GM23248 (cell line): ENCODE results near the gene ZHX3. TPM values are rescaled to one million over a fixed set of nuclear protein-coding genes. Genes with fewer than 3 reads are reported as not detected.
"Not testable (repeated sequence)": the region's sequence is repeated elsewhere in the genome, so short reads cannot be mapped to it uniquely, and the experiment has no call there.

Experiments
- DNase-seq: peaks from one replicate; pipeline ENCODE4 v3.0.0-alpha.2; 2015
- H2AFZ ChIP-seq: fragments of 200-600 bp; sonication (generic); 2 replicates; pipeline ENCODE4 v1.6.1; 2016; ENCODE audit warnings: antibody characterized with exemption
- H3F3A ChIP-seq: fragments of 200-600 bp; sonication (generic); 2 replicates; pipeline ENCODE4 v1.6.1; 2016; ENCODE audit warnings: mild to moderate bottlenecking, antibody characterized with exemption, mixed run types; ENCODE audit not compliant: insufficient read depth
- H3K27ac ChIP-seq: fragments of 200-600 bp; sonication (generic); 2 replicates; pipeline ENCODE4 v1.5.1; 2016; ENCODE audit warnings: mild to moderate bottlenecking
- H3K27me3 ChIP-seq: fragments of 200-600 bp; sonication (generic); replicated peaks from 2 replicates; pipeline ENCODE4 v1.6.1; 2016; ENCODE audit warnings: mild to moderate bottlenecking; ENCODE audit not compliant: insufficient read depth
- H3K36me3 ChIP-seq: fragments of 200-600 bp; sonication (generic); 2 replicates; pipeline ENCODE4 v1.6.1; 2016; ENCODE audit warnings: low read depth, mild to moderate bottlenecking
- H3K4me1 ChIP-seq: fragments of 200-600 bp; sonication (generic); 2 replicates; pipeline ENCODE4 v1.6.1; 2016; ENCODE audit warnings: mild to moderate bottlenecking; ENCODE audit not compliant: insufficient read depth
- H3K4me2 ChIP-seq: fragments of 200-600 bp; sonication (generic); one replicate; pipeline ENCODE4 v1.6.1; 2016; ENCODE audit warnings: mild to moderate bottlenecking; ENCODE audit not compliant: unreplicated experiment
- H3K4me3 ChIP-seq: fragments of 200-600 bp; sonication (generic); 2 replicates; pipeline ENCODE4 v1.5.1; 2016; ENCODE audit warnings: mild to moderate bottlenecking
- H3K79me2 ChIP-seq: fragments of 200-600 bp; sonication (generic); 2 replicates; pipeline ENCODE4 v1.6.1; 2016; ENCODE audit warnings: mild to moderate bottlenecking; ENCODE audit not compliant: insufficient read depth
- H3K9ac ChIP-seq: fragments of 200-600 bp; sonication (generic); 2 replicates; pipeline ENCODE4 v1.6.1; 2016; ENCODE audit warnings: mild to moderate bottlenecking
- H3K9me2 ChIP-seq: fragments of 200-600 bp; sonication (generic); 2 replicates; pipeline ENCODE4 v1.6.1; 2016; ENCODE audit warnings: mixed run types, mild to moderate bottlenecking, moderate library complexity; ENCODE audit not compliant: insufficient read depth
- H3K9me3 ChIP-seq: fragments of 200-600 bp; sonication (generic); one replicate; pipeline ENCODE4 v1.6.1; 2017; ENCODE audit warnings: low read depth
- H4K20me1 ChIP-seq: fragments of 200-600 bp; sonication (generic); 2 replicates; pipeline ENCODE4 v1.6.0; 2016; ENCODE audit not compliant: insufficient read depth
- EZH2 ChIP-seq: fragments of 200-600 bp; sonication (generic); IDR thresholded peaks from 2 replicates; pipeline ENCODE4 v1.6.1; 2018; ENCODE audit warnings: antibody characterized with exemption, mild to moderate bottlenecking; ENCODE audit not compliant: insufficient read depth, poor library complexity, severe bottlenecking
- EZH2phosphoT487 ChIP-seq: fragments of 200-600 bp; sonication (generic); IDR thresholded peaks from 2 replicates; pipeline ENCODE4 v1.6.1; 2018; ENCODE audit warnings: antibody characterized with exemption, moderate library complexity, mild to moderate bottlenecking, low read depth; ENCODE audit not compliant: insufficient read depth
- WGBS, 2 experiments: methylation state at CpG; one replicate each; pipeline ENCODE4 v1.1.6; 2015 to 2017; ENCODE audit warnings: low lambda C conversion rate in 2 of 2, low coverage in 1 of 2; ENCODE audit errors: missing lambda C conversion rate in 2 of 2; 5-methylcytosine and 5-hydroxymethylcytosine counted together
- in situ Hi-C: fragments of 300-500 bp; cut with MboI; formaldehyde crosslinking; loops from 2 replicates; pipeline ENCODE4 v1.15.0; 2020
- polyA plus RNA-seq: library from polyadenylated mRNA; unstranded; fragments of >200 nt; fragmentation: Nextera tagmentation; extraction: Ambion mirVana; gene quantifications from 2 replicates; pipeline ENCODE4 v1.2.1, GENCODE V29; 2016
- total RNA-seq: library from RNA; depleted of rRNA; stranded (reverse); fragments of >200 nt; shearing (Covaris generic); gene quantifications from 2 replicates; pipeline ENCODE4 v1.2.3, GENCODE V29; 2014

The ZHX3 gene
- total and polyA plus RNA-seq, 2 experiments from 2014 or later: 9.8 to 38.5 TPM

DNA sequence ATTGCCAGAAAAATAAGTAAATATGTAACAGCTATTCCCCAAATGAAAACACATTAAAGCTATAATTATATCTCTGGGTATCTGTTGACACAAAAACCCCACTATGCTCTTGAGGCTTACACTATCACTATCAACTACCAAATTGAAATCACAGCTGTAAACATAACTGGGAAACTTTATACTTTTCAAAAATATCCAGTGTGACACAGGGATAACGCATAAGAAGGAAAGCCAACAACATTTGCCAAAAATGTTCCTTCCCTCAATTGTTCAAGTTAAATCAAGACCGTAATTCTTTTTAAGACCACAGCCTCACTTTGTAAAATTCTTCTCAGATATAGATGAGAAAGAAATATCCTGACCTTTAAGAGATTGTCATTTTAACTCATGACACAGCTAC, 3.1 kb downstream of the ZHX3 start:
- Histone ChIP-seq H3K9ac (no peak overlapping the region), H3K27ac (peak overlapping the region; percentile 95), H3K9me2 (0 out of 2 replicates have a peak, but pooled peaks cover 5% of the 10 kb centered on the region), H3K36me3 (no peaks in the 10 kb centered on the region; the same call in 1 of the 2 replicates), H3K4me3 (no peak overlapping the region), H3K79me2 (peaks cover 74% of the 10 kb centered on the region), H3F3A (peaks cover 45% of the 10 kb centered on the region), H3K9me3 (no peaks in the 10 kb centered on the region), H3K27me3 (no peaks in the 10 kb centered on the region), H3K4me1 (peaks cover 39% of the 10 kb centered on the region), H3K4me2 (no peak overlapping the region), H2AFZ (no peak overlapping the region), H4K20me1 (no peaks in the 10 kb centered on the region)
- DNase-seq: no peak
- TF ChIP-seq EZH2phosphoT487 (no peak), EZH2 (no peak)
- WGBS, 2 experiments: 90 to 100% methylated on average over 2 of the region's 2 CpGs
- in situ Hi-C loops: no loop called here

DNA sequence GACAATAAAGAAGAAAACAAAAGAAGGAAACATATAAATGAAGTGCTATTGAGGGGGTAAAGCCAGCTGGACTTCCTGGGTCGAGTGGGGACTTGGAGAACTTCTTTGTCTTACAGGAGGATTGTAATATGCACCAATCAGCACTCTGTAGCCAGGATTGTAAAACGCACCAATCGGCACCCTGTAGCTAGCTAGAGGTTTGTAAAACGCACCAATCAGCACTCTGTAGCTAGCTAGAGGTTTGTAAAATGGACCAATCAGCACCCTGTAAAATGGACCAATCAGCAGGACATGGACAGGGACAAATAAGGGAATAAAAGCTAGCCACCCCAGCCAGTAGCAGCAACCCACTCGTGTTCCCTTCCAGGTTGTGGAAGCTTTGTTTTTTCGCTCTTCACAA, 5.5 kb downstream of the ZHX3 start:
- DNase-seq, H3K4me3 ChIP-seq, in situ Hi-C loops: not testable (repeated sequence)

GRCh38 chr20:41309817-41310216, 7.7 kb downstream of the ZHX3 start:
- no peaks in the 10 kb centered on the region for H3K27me3 ChIP-seq
- H2AFZ ChIP-seq: no peak overlapping the region
- peaks cover 100% of the 10 kb centered on the region for H3K79me2 ChIP-seq
- peaks cover 52% of the 10 kb centered on the region for H3F3A ChIP-seq
- 0 out of 2 replicates have a peak, but pooled peaks cover 5% of the 10 kb centered on the region for H3K9me2 ChIP-seq
- H3K9ac ChIP-seq: peak overlapping the region; percentile 66
- H3K27ac ChIP-seq: peak overlapping the region; percentile 89
- peaks cover 7% of the 10 kb centered on the region; the same call in 1 of the 2 replicates for H4K20me1 ChIP-seq
- no peaks in the 10 kb centered on the region; the same call in 1 of the 2 replicates for H3K36me3 ChIP-seq
- H3K4me1 ChIP-seq: peaks cover 43% of the 10 kb centered on the region
- in situ Hi-C loops: no loop called here
- H3K4me3 ChIP-seq: no peak overlapping the region
- TF ChIP-seq EZH2: no peak
- TF ChIP-seq EZH2phosphoT487: no peak
- WGBS, 2 experiments: 0% methylated on average over 2 of the region's 2 CpGs
- peak overlapping the region; percentile 27 for H3K4me2 ChIP-seq
- H3K9me3 ChIP-seq: no peaks in the 10 kb centered on the region
- peak; percentile 74 for DNase-seq

More for the DNA sequence above, 5.5 kb downstream of the ZHX3 start:
- H3K9ac ChIP-seq, H3K27ac ChIP-seq, H3K4me2 ChIP-seq, H3K36me3 ChIP-seq, H3K9me2 ChIP-seq, H4K20me1 ChIP-seq, H3K27me3 ChIP-seq, H2AFZ ChIP-seq, H3K9me3 ChIP-seq: not testable (repeated sequence)
- Histone ChIP-seq H3K79me2 (peaks cover 92% of the 10 kb centered on the region), H3F3A (peaks cover 61% of the 10 kb centered on the region), H3K4me1 (peaks cover 55% of the 10 kb centered on the region)
- WGBS, 2 experiments: 90 to 93% methylated on average over 6 of the region's 6 CpGs

DNA sequence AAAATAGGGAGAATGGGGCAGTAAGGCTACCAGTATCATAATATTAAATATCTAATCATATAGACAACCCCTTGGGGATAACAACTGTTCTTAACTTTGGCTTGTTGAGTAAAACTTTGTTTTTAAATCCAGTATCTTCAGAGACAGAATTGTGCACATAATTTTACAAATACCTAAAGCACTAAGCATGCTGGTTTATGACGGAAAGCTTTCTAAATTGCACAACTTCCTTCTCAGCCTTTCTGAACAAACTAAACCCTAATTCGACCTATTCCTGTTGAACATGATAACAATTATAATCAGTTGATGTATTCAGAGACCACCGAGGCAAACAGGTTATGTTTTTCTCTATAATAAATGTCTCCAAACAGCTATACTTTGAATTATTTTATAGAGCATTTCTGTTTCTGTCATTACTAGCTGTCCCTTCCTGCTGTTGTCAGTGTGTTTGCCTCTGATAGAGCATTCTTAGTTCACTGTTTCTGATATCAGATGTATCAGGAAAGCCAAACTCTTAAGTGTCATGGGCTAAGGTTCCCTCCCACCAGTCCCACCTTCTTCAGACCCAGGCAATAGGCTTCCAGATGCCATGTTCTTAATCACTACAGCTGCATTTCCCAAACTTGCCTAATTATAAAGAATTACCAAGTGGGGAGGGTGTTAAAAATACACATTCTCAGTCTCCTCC, 8.7 kb downstream of the ZHX3 start:
- Histone ChIP-seq H3K27ac (peak overlapping the region; percentile 89), H3K27me3 (no peaks in the 10 kb centered on the region), H3K79me2 (peaks cover 100% of the 10 kb centered on the region), H3K9me3 (no peaks in the 10 kb centered on the region), H3K9me2 (0 out of 2 replicates have a peak, but pooled peaks cover 5% of the 10 kb centered on the region), H4K20me1 (peaks cover 13% of the 10 kb centered on the region; the same call in 1 of the 2 replicates), H2AFZ (no peak overlapping the region), H3K4me1 (peaks cover 35% of the 10 kb centered on the region), H3K4me2 (peak overlapping the region; percentile 27), H3K9ac (peak overlapping the region; percentile 66), H3K4me3 (0 out of 2 replicates have a peak overlapping the region, but pooled peaks have one; percentile 11), H3K36me3 (no peaks in the 10 kb centered on the region; the same call in 1 of the 2 replicates), H3F3A (peaks cover 45% of the 10 kb centered on the region)
- DNase-seq: peak; percentile 65
- WGBS, 2 experiments: 63 to 66% methylated on average over 3 of the region's 3 CpGs
- in situ Hi-C loops: no loop called here
- no peak for TF ChIP-seq EZH2
- TF ChIP-seq EZH2phosphoT487: no peak
